SU-DHL-6 (cell line): ENCODE measurements around the gene CDH1.

Source experiments
- H2AFZ ChIP-seq: fragments of 200-600 bp; sonication (generic); 2 replicates; pipeline ENCODE4 v1.6.1; 2014; ENCODE audit warnings: low read depth, mild to moderate bottlenecking, moderate library complexity, mixed read lengths, antibody characterized with exemption, low read length; ENCODE audit not compliant: severe bottlenecking
- H3F3A ChIP-seq: fragments of 200-600 bp; shearing (Covaris generic); 2 replicates; pipeline ENCODE4 v1.6.0; 2016; ENCODE audit warnings: antibody characterized with exemption, mild to moderate bottlenecking; ENCODE audit not compliant: insufficient read depth
- H3K27ac ChIP-seq: fragments of 200-600 bp; sonication (generic); 2 replicates; pipeline ENCODE4 v1.5.1; 2016; ENCODE audit warnings: low read depth, mild to moderate bottlenecking, low read length, moderate library complexity, mixed read lengths
- H3K27me3 ChIP-seq: fragments of 200-600 bp; sonication (generic), shearing (Covaris generic); 2 replicates; pipeline ENCODE4 v1.6.0; 2014; ENCODE audit warnings: mild to moderate bottlenecking, low read length
- H3K36me3 ChIP-seq: fragments of 200-600 bp; sonication (generic); 2 replicates; pipeline ENCODE4 v1.6.1; 2014; ENCODE audit warnings: mild to moderate bottlenecking, low read length, mixed read lengths
- H3K4me2 ChIP-seq: fragments of 300-600, 200-600 bp; shearing (Covaris generic), sonication (generic); 2 replicates; pipeline ENCODE4 v1.6.0; 2014; ENCODE audit warnings: low read length, low read depth, mild to moderate bottlenecking; ENCODE audit not compliant: poor library complexity, severe bottlenecking
- H3K4me3 ChIP-seq: fragments of 200-600 bp; sonication (generic); 2 replicates; pipeline ENCODE4 v1.5.1; 2014; ENCODE audit warnings: antibody characterized with exemption, low read length, mild to moderate bottlenecking, mixed read lengths; ENCODE audit not compliant: insufficient read depth, poor library complexity, severe bottlenecking
- H3K79me2 ChIP-seq: fragments of 200-600 bp; sonication (generic); 2 replicates; pipeline ENCODE4 v1.6.1; 2014; ENCODE audit warnings: mild to moderate bottlenecking, low read length, moderate library complexity; ENCODE audit not compliant: insufficient read depth
- H3K9ac ChIP-seq: fragments of 200-600 bp; sonication (generic); 2 replicates; pipeline ENCODE4 v1.7.0; 2014; ENCODE audit warnings: mild to moderate bottlenecking, low read length
- H3K9me2 ChIP-seq: fragments of 200-600 bp; sonication (generic); replicated peaks from 2 replicates; pipeline ENCODE4 v1.6.1; 2014; ENCODE audit warnings: low read length; ENCODE audit not compliant: insufficient read depth
- H3K9me3 ChIP-seq: fragments of 200-600 bp; sonication (generic); 2 replicates; pipeline ENCODE4 v1.6.1; 2014; ENCODE audit warnings: low read length, mixed read lengths; ENCODE audit not compliant: insufficient read depth
- H4K20me1 ChIP-seq: fragments of 200-600 bp; sonication (generic); 2 replicates; pipeline ENCODE4 v1.6.1; 2014; ENCODE audit warnings: low read depth, mild to moderate bottlenecking, antibody characterized with exemption, low read length, moderate library complexity, mixed read lengths
- EZH2phosphoT487 ChIP-seq: fragments of 200-600 bp; sonication (generic), shearing (Covaris generic); conservative IDR thresholded peaks from 2 replicates; pipeline ENCODE4 v1.6.1; 2018; ENCODE audit warnings: mild to moderate bottlenecking, antibody characterized with exemption, low read length, moderate library complexity, mixed read lengths
- TF ChIP-seq, protein P1 (sequence below): fragments of 200-600 bp; sonication (generic); IDR thresholded peaks from one replicate; pipeline ENCODE4 v1.5.1; 2017; ENCODE audit warnings: antibody characterized with exemption, mild to moderate bottlenecking, low read length, moderate library complexity; ENCODE audit not compliant: insufficient read depth, poor library complexity, severe bottlenecking

CDH1 gene

DNA sequence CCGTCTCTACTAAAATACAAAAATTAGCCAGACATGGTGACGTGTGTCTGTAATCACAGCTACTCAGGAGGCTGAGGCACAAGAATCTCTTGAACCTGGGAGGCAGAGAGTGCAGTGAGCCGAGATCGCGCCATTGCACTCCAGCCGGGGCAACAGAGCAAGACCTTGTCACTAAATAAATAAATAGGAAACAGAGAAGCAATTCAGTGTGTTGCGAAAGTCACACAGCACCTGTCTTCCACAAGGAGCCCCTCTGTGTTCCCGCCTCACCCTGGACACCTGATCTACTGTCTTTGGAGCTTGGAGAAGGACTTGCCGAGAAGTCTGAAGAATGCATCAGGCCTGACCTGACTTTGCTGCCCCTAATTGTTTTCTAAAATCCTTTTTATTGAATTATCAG lies 3.5 kb upstream of the CDH1 start:
- no peaks in the 10 kb centered on the region for H3K9me3 ChIP-seq
- no peaks in the 10 kb centered on the region for H3K27me3 ChIP-seq
- no peak overlapping the region for H3K9ac ChIP-seq
- no peak for TF ChIP-seq EZH2phosphoT487
- TF ChIP-seq, protein P1, sequence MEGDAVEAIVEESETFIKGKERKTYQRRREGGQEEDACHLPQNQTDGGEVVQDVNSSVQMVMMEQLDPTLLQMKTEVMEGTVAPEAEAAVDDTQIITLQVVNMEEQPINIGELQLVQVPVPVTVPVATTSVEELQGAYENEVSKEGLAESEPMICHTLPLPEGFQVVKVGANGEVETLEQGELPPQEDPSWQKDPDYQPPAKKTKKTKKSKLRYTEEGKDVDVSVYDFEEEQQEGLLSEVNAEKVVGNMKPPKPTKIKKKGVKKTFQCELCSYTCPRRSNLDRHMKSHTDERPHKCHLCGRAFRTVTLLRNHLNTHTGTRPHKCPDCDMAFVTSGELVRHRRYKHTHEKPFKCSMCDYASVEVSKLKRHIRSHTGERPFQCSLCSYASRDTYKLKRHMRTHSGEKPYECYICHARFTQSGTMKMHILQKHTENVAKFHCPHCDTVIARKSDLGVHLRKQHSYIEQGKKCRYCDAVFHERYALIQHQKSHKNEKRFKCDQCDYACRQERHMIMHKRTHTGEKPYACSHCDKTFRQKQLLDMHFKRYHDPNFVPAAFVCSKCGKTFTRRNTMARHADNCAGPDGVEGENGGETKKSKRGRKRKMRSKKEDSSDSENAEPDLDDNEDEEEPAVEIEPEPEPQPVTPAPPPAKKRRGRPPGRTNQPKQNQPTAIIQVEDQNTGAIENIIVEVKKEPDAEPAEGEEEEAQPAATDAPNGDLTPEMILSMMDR: no peak
- no peaks in the 10 kb centered on the region for H3K9me2 ChIP-seq
- no peak overlapping the region for H3K4me2 ChIP-seq
- H4K20me1 ChIP-seq: no peaks in the 10 kb centered on the region
- no peaks in the 10 kb centered on the region for H3K79me2 ChIP-seq
- H3K36me3 ChIP-seq: no peaks in the 10 kb centered on the region
- H3F3A ChIP-seq: no peaks in the 10 kb centered on the region
- H2AFZ ChIP-seq: no peak overlapping the region
- no peak overlapping the region for H3K27ac ChIP-seq
- H3K4me3 ChIP-seq: no peak overlapping the region

DNA sequence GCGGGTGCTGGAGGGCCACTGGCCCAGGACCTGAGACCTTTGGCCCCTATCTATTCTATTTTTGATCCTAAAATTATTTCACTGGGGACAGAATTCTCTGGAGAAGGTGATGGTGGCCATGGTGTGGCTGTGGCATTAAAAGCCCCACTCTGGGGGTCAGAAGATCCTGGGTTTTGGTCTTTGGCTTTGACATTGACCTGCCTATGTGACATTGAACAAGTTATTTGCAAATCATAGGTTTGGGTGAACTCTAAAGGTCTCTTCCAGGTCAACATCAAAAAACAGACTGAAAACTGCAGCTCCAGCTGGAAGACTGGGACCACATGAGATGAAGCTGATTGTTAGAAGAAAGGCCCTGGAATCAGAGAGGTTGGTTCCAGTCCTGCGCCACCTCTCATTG lies 2.3 kb upstream of the CDH1 start:
- H2AFZ ChIP-seq: no peak overlapping the region
- no peak overlapping the region for H3K4me3 ChIP-seq
- H3K36me3 ChIP-seq: no peaks in the 10 kb centered on the region
- no peaks in the 10 kb centered on the region for H3K9me2 ChIP-seq
- no peak for TF ChIP-seq EZH2phosphoT487
- TF ChIP-seq, protein P1: no peak
- H4K20me1 ChIP-seq: no peaks in the 10 kb centered on the region
- H3K4me2 ChIP-seq: no peak overlapping the region
- no peak overlapping the region for H3K9ac ChIP-seq
- no peaks in the 10 kb centered on the region for H3F3A ChIP-seq
- H3K9me3 ChIP-seq: no peaks in the 10 kb centered on the region
- no peaks in the 10 kb centered on the region for H3K27me3 ChIP-seq
- no peaks in the 10 kb centered on the region for H3K79me2 ChIP-seq
- H3K27ac ChIP-seq: no peak overlapping the region

DNA sequence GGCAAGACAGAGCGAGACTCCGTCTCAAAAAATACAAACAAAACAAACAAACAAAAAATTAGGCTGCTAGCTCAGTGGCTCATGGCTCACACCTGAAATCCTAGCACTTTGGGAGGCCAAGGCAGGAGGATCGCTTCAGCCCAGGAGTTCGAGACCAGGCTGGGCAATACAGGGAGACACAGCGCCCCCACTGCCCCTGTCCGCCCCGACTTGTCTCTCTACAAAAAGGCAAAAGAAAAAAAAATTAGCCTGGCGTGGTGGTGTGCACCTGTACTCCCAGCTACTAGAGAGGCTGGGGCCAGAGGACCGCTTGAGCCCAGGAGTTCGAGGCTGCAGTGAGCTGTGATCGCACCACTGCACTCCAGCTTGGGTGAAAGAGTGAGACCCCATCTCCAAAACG lies 531 bp upstream of the CDH1 start:
- H3K79me2 ChIP-seq: no peaks in the 10 kb centered on the region
- no peak overlapping the region for H3K4me2 ChIP-seq

More for the DNA sequence above, 531 bp upstream of the CDH1 start:
- H3K9me2 ChIP-seq: no peaks in the 10 kb centered on the region
- H3K9ac ChIP-seq: no peak overlapping the region
- H4K20me1 ChIP-seq: no peaks in the 10 kb centered on the region
- no peaks in the 10 kb centered on the region for H3K9me3 ChIP-seq
- H3K36me3 ChIP-seq: no peaks in the 10 kb centered on the region
- H2AFZ ChIP-seq: no peak overlapping the region
- TF ChIP-seq EZH2phosphoT487: no peak
- TF ChIP-seq, protein P1: no peak
- no peak overlapping the region for H3K27ac ChIP-seq
- H3K4me3 ChIP-seq: no peak overlapping the region
- H3F3A ChIP-seq: no peaks in the 10 kb centered on the region
- no peaks in the 10 kb centered on the region for H3K27me3 ChIP-seq
